LNCaP clone FGC (cell line): Measurements from ENCODE around the gene CBLN3.

Experiments used
- DNase-seq: peaks from one replicate; pipeline ENCODE4 v3.0.0-alpha.2; 2011; ENCODE audit warnings: low read depth
- H3K4me3 ChIP-seq: 2 replicates; pipeline ENCODE4 v1.5.1; 2011; ENCODE audit warnings: mild to moderate bottlenecking, low read depth, low read length, control low read depth
- CTCF ChIP-seq: IDR thresholded peaks from 2 replicates; pipeline ENCODE4 v1.5.1; 2012; ENCODE audit warnings: mild to moderate bottlenecking; ENCODE audit not compliant: control insufficient read depth, insufficient read depth; ENCODE audit errors: extremely low read depth

Gene CBLN3

GRCh38 chr14:24408764-24409163 lies 20.7 kb downstream of the CBLN3 start:
- DNase-seq = no peak
- H3K4me3 ChIP-seq = no peak overlapping the region
- no peak for TF ChIP-seq CTCF

GRCh38 chr14:24407608-24408325 lies 21.7 kb downstream of the CBLN3 start:
- DNase-seq = no peak
- no peak overlapping the region for H3K4me3 ChIP-seq
- no peak for TF ChIP-seq CTCF

GRCh38 chr14:24406416-24406815 lies 23.1 kb downstream of the CBLN3 start:
- no peak overlapping the region for H3K4me3 ChIP-seq
- no peak for TF ChIP-seq CTCF
- no peak for DNase-seq

GRCh38 chr14:24404814-24405213 lies 24.7 kb downstream of the CBLN3 start:
- no peak for TF ChIP-seq CTCF
- H3K4me3 ChIP-seq = no peak overlapping the region
- no peak for DNase-seq

GRCh38 chr14:24403294-24403998 lies 26.0 kb downstream of the CBLN3 start:
- no peak for DNase-seq
- TF ChIP-seq CTCF = no peak
- no peak overlapping the region for H3K4me3 ChIP-seq

- TF ChIP-seq CTCF = no peak
Observed at GRCh38 chr14:24401810-24402702, 27.4 kb downstream of the CBLN3 start.

More at GRCh38 chr14:24401810-24402702, 27.4 kb downstream of the CBLN3 start:
- no peak for DNase-seq
- no peak overlapping the region for H3K4me3 ChIP-seq
